SU-DHL-6 (cell line): ENCODE data around the gene EZR.

Experiments used
- CTCF ChIP-seq: fragments of 200-600 bp; sonication (generic); IDR thresholded peaks from one replicate; pipeline ENCODE4 v1.5.1; 2017; ENCODE audit warnings: antibody characterized with exemption, mild to moderate bottlenecking, low read length, moderate library complexity; ENCODE audit not compliant: insufficient read depth, poor library complexity, severe bottlenecking
- EZH2phosphoT487 ChIP-seq: fragments of 200-600 bp; sonication (generic), shearing (Covaris generic); conservative IDR thresholded peaks from 2 replicates; pipeline ENCODE4 v1.6.1; 2018; ENCODE audit warnings: mild to moderate bottlenecking, antibody characterized with exemption, low read length, moderate library complexity, mixed read lengths

- no peak for TF ChIP-seq CTCF
- TF ChIP-seq EZH2phosphoT487, result no peak
These were observed 8.7 kb downstream of the EZR start for GRCh38 chr6:158810155-158811095.
